CD8-positive, alpha-beta memory T cell (primary cell): ENCODE data around the gene TIAL1. TPM values are rescaled to one million over a fixed set of nuclear protein-coding genes. Genes with fewer than 3 reads are reported as not detected.

Source experiments
- CTCF ChIA-PET: fragments of 350-600 bp; sonication (Branson Sonifier 250); formaldehyde crosslinking; loops from one replicate; lab custom pipeline; 2021; ENCODE audit warnings: antibody characterized with exemption; lab: Charles Lee
- POLR2A ChIA-PET: fragments of 350-600 bp; sonication (Branson Sonifier 250); formaldehyde crosslinking; loops from one replicate; lab custom pipeline; 2021; ENCODE audit warnings: antibody characterized with exemption; lab: Charles Lee
- DNase-seq, 5 donors: peaks; one replicate each; pipeline versions ENCODE4 v3.0.0 to v3.0.0-alpha.2; 2020 to 2022; ENCODE audit warnings: mixed read lengths in 1 of 5
- H3K27ac ChIP-seq: one replicate; pipeline ENCODE4 v1.7.0; 2013; ENCODE audit warnings: low read depth, mild to moderate bottlenecking, low read length, moderate library complexity
- H3K27me3 ChIP-seq: 2 replicates; pipeline ENCODE4 v1.7.0; 2013; ENCODE audit warnings: low read length, mild to moderate bottlenecking; ENCODE audit not compliant: insufficient read depth, poor library complexity, severe bottlenecking
- H3K36me3 ChIP-seq: 2 replicates; pipeline ENCODE4 v1.7.0; 2013; ENCODE audit warnings: mild to moderate bottlenecking, low read length, moderate library complexity; ENCODE audit not compliant: insufficient read depth
- H3K4me1 ChIP-seq: 2 replicates; pipeline ENCODE4 v1.7.0; 2013; ENCODE audit warnings: mild to moderate bottlenecking, low read length, moderate library complexity; ENCODE audit not compliant: insufficient read depth
- H3K4me3 ChIP-seq: 2 replicates; pipeline ENCODE4 v1.7.0; 2013; ENCODE audit warnings: mild to moderate bottlenecking, low read length
- H3K9me3 ChIP-seq: 2 replicates; pipeline ENCODE4 v1.7.0; 2013; ENCODE audit warnings: mild to moderate bottlenecking, low read length
- H3K27ac Mint-ChIP-seq, 8 donors: one replicate each; pipeline ENCODE4 v1.8.0; 2020 to 2021; ENCODE audit warnings: mixed read lengths in 8 of 8, mild to moderate bottlenecking in 6 of 8, inconsistent platforms in 3 of 8, moderate library complexity in 3 of 8
- H3K27me3 Mint-ChIP-seq, 2 donors: one replicate each; pipeline ENCODE4 v1.8.0; 2020 to 2021; ENCODE audit warnings: mixed read lengths in 2 of 2, mild to moderate bottlenecking in 1 of 2, moderate library complexity in 1 of 2
- H3K36me3 Mint-ChIP-seq, 3 donors: one replicate each; pipeline ENCODE4 v1.8.0; 2020 to 2021; ENCODE audit warnings: mixed read lengths in 3 of 3, inconsistent platforms in 1 of 3, mild to moderate bottlenecking in 1 of 3
- H3K4me1 Mint-ChIP-seq, 3 donors: one replicate each; pipeline ENCODE4 v1.8.0; 2020 to 2021; ENCODE audit warnings: mixed read lengths in 3 of 3, inconsistent platforms in 1 of 3, mild to moderate bottlenecking in 1 of 3
- H3K4me3 Mint-ChIP-seq, 7 donors: one replicate each; pipeline ENCODE4 v1.8.0; 2020 to 2021; ENCODE audit warnings: mixed read lengths in 7 of 7, mild to moderate bottlenecking in 6 of 7, moderate library complexity in 4 of 7, inconsistent platforms in 2 of 7
- H3K9me3 Mint-ChIP-seq, 5 donors: one replicate each; pipeline ENCODE4 v1.8.0; 2020 to 2022; ENCODE audit warnings: mixed read lengths in 5 of 5, mild to moderate bottlenecking in 3 of 5, moderate library complexity in 2 of 5, inconsistent platforms in 1 of 5
- polyA plus RNA-seq: library from polyadenylated mRNA; unstranded; fragments of 300-500 nt; fragmentation: Illumina TruSeq; gene quantifications from one replicate; pipeline ENCODE4 v1.2.3, GENCODE V29; 2021
- total RNA-seq, 2 experiments: library from RNA; stranded (reverse); gene quantifications; one replicate each; pipeline ENCODE4 v1.2.3, GENCODE V29; 2021

TIAL1 gene, protein sequence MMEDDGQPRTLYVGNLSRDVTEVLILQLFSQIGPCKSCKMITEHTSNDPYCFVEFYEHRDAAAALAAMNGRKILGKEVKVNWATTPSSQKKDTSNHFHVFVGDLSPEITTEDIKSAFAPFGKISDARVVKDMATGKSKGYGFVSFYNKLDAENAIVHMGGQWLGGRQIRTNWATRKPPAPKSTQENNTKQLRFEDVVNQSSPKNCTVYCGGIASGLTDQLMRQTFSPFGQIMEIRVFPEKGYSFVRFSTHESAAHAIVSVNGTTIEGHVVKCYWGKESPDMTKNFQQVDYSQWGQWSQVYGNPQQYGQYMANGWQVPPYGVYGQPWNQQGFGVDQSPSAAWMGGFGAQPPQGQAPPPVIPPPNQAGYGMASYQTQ
- total RNA-seq (100 to 1,000 TPM; 201 to 207 TPM), polyA plus RNA-seq (15.0 TPM)

DNA sequence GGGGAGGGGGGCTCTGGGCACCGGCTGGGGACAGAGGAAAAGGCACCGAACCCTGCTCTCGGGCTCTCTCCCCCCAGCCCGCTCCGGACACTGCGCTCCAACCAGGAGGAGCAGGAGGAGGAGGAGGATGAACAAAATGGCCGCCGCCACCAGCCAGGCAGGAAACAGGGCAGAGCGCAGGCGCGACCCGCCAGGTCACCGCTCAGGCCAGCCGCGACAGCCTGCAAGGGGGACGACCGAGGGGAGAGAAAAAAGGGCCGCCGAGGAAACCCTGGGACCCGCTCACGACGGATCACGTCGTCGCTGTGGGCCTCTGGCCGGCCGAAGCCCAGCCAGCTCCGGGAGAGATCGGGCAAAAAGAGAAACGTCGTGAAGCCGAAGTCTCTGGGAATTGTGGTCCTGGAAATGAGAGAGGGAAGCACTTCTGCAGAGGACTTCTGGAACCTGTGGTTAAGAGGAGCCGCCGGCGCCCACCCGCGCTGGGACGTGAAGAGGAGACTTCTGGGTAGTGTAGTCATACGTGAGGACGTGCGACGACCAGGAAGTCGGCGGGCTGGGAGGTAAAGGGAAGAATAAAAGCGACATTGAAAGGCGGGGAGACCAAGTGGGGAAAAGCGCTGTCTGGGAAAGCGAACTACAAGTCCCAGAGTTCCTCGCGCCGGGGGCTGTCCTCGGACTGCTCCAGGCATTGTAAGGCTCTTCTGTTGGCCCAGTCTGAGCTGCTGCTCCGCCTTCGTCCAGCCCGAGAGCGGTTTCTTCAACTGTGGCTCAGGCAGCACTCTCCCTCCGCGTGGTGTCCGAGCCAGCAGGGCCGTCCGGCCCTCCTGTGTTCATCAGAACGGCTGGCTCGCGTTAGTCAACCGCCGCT, at the start of gene TIAL1:
Gene TIAL1 (minus strand): TSS at position 428 of the 868 bp plus-strand sequence. CDS start 499 bp downstream, outside the sequence.
- CTCF ChIA-PET, result interaction anchor here (1.0 to 1.5 kb wide), 2 partner anchors 21 to 53 kb away, joined by 4 to 5 read pairs; partner anchors contain the start of gene RGS10
- Histone ChIP-seq H3K36me3 (no peaks in the 10 kb centered on the region), H3K4me3 (peak within 1 kb of the TSS; percentile 100), H3K27ac (peak within 1 kb of the TSS; percentile 91), H3K27me3 (no peaks in the 10 kb centered on the region), H3K9me3 (no peaks in the 10 kb centered on the region), H3K4me1 (peaks cover 46% of the 10 kb centered on the region)
- H3K4me3 Mint-ChIP-seq, result peak within 1 kb of the TSS; percentile 97 to 100 (median 98)
- H3K9me3 Mint-ChIP-seq, result no peaks in the 10 kb centered on the region
- peak; percentile 89 to 96 (median 90) for DNase-seq
- no peaks in the 10 kb centered on the region for H3K27me3 Mint-ChIP-seq
- POLR2A ChIA-PET, result interaction anchor here (1.1 kb wide), 2 partner anchors 56 to 129 kb away, joined by 3 read pairs; partner anchors contain the start of gene INPP5F
- peaks cover 48 to 58% (median 49%) of the 10 kb centered on the region in 3 donors for H3K4me1 Mint-ChIP-seq
- H3K27ac Mint-ChIP-seq, result peak within 1 kb of the TSS; percentile 90 to 99 (median 98)
- peaks cover 0 to 26% (median 1%) of the 10 kb centered on the region in 3 donors for H3K36me3 Mint-ChIP-seq

DNA sequence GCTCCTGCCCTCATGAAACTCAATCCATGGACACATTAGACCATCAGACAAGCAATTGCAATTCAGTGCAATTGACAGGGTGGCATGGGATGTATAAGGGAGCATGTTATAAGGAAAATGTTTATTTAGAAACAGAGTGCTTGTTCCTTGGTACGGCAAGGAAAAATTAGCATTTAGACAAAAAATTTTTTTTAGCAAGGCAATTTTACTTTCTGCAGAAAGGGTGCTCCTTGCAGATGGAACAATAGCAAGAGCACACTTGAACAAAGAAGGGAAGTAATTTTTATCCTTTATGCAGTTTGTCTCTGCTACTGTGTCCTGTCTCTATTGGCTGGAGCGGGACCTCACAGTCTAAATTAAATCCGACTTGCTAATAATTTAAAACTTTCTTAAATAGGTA, 48.2 kb upstream of the TIAL1 start:
- peaks cover 7% of the 10 kb centered on the region for H3K9me3 ChIP-seq
- Mint-ChIP-seq H3K9me3 (peaks cover 0 to 10% (median 0%) of the 10 kb centered on the region in 5 donors), H3K4me3 (no peak overlapping the region), H3K4me1 (peaks cover 20 to 33% (median 29%) of the 10 kb centered on the region in 3 donors), H3K36me3 (peaks cover 0 to 5% (median 0%) of the 10 kb centered on the region in 3 donors), H3K27ac (no peak overlapping the region), H3K27me3 (peaks cover 0 to 4% of the 10 kb centered on the region in 2 donors)
- CTCF ChIA-PET, result interaction anchor here (1.2 kb wide), 1 partner anchor 43 kb away, joined by 3 read pairs; no protein-coding TSS in a partner anchor
- no peaks in the 10 kb centered on the region for H3K36me3 ChIP-seq
- H3K27me3 ChIP-seq, result no peaks in the 10 kb centered on the region
- peaks cover 22% of the 10 kb centered on the region for H3K4me1 ChIP-seq
- no peak overlapping the region for H3K27ac ChIP-seq
- POLR2A ChIA-PET, result interaction anchor here (0.6 kb wide), 1 partner anchor 39 kb away, joined by 5 read pairs; no protein-coding TSS in a partner anchor
- DNase-seq, result no peak
- no peak overlapping the region for H3K4me3 ChIP-seq

DNA sequence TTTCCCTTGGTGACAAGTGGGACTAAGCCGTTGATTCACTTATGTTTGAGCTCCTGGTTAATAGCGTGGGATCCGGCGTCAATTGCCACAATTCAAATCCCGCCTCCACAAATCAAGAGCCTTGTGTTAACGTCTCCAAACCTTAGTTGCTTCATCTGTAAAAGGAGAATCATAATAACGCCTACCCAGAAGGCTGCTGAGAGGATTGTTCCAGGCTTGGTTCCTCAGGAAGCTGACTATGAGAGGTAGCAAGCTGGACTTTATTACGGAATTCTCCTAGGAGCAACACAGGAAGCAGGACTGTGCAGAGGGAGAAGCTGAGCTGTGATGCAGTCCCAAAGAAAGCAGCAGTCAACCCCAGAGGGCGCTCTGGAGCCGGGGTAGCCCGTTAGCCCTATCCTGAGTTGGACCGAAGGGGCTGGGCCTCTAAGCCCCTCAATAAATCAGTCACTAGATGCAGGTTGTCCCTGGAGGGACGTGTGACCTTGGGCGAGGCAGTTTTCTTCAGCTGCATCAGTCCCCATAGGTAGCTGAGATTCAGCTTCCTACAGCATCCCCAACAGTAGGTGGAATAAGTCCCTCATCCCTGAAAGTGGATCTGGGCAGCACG, 47.5 kb upstream of the TIAL1 start:
- CTCF ChIA-PET, result interaction anchor here (1.0 to 2.8 kb wide), 2 partner anchors 10 to 11 kb away, joined by 3 to 10 read pairs; no protein-coding TSS in a partner anchor
- Mint-ChIP-seq H3K9me3 (peaks cover 0 to 10% (median 0%) of the 10 kb centered on the region in 5 donors), H3K27me3 (peaks cover 0 to 4% of the 10 kb centered on the region in 2 donors), H3K27ac (no peak overlapping the region), H3K4me1 (peaks cover 21 to 34% (median 32%) of the 10 kb centered on the region in 3 donors), H3K4me3 (no peak overlapping the region), H3K36me3 (peaks cover 0 to 5% (median 0%) of the 10 kb centered on the region in 3 donors)
- Histone ChIP-seq H3K4me1 (peaks cover 22% of the 10 kb centered on the region), H3K9me3 (peaks cover 7% of the 10 kb centered on the region), H3K4me3 (no peak overlapping the region), H3K36me3 (no peaks in the 10 kb centered on the region), H3K27ac (no peak overlapping the region), H3K27me3 (no peaks in the 10 kb centered on the region)
- POLR2A ChIA-PET, result no interaction called here
- DNase-seq, result no peak

DNA sequence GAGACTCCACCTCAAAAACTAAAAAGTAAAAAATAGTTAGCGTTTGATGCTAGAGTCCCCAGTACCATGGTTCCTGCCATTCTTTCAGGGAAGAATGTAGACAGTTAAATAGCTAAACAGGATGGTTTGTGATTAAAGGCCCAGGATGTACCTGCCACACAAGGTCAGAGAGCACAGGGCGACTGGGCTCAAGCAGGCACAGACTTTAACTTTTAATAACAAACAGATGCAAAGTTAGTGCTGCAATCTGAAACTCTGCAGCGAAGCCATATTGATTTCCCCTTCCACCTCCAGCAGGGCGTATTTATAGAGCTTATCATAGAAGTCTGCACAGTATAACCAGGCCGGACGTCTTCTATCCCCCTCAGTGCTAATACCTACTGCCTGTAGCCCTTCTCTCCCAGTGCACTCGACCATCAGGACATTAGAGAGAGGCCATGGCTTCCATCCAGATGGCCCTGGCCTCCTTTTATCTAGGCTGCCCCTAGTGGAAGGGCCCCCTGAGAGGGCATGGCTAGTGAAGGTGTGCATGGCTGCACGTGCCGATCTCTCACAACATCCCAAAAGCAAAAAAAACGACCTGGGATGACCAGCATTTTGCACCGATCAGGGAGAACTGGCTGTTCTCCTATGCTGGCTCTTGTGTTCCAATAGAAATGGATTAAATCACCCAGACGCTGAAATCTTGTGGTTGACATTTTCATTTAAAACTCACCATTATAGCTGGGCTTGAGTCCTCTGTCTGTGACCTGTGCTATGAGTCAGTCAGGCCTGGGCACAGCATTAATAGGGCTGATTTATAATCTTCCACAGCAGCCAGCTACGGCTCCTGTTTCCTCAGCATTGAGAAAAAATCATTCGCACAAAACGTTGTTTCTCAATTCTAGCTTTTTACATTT, 46.8 kb upstream of the TIAL1 start:
- ChIA-PET CTCF (interaction anchor here (1.0 to 2.8 kb wide), 5 partner anchors 7 to 365 kb away, joined by 3 to 10 read pairs (median 3); partner anchors contain the start of gene BAG3), POLR2A (interaction anchor here (0.7 to 1.6 kb wide), 2 partner anchors 8 to 10 kb away, joined by 3 to 9 read pairs; partner anchors contain the start of gene BAG3)
- peaks cover 22% of the 10 kb centered on the region for H3K4me1 ChIP-seq
- H3K4me3 Mint-ChIP-seq, result peak overlapping the region in 3 of 7 donors; percentile 20 to 33 (median 25)
- no peak overlapping the region for H3K4me3 ChIP-seq
- H3K27ac ChIP-seq, result no peak overlapping the region
- H3K27me3 Mint-ChIP-seq, result peaks cover 0 to 4% of the 10 kb centered on the region in 2 donors
- peaks cover 0 to 10% (median 0%) of the 10 kb centered on the region in 5 donors for H3K9me3 Mint-ChIP-seq
- H3K9me3 ChIP-seq, result peaks cover 7% of the 10 kb centered on the region
- H3K36me3 Mint-ChIP-seq, result peaks cover 0 to 5% (median 0%) of the 10 kb centered on the region in 3 donors
- H3K27ac Mint-ChIP-seq, result no peak overlapping the region
- H3K27me3 ChIP-seq, result no peaks in the 10 kb centered on the region
- H3K36me3 ChIP-seq, result no peaks in the 10 kb centered on the region
- DNase-seq, result no peak
- H3K4me1 Mint-ChIP-seq, result peaks cover 21 to 34% (median 32%) of the 10 kb centered on the region in 3 donors

DNA sequence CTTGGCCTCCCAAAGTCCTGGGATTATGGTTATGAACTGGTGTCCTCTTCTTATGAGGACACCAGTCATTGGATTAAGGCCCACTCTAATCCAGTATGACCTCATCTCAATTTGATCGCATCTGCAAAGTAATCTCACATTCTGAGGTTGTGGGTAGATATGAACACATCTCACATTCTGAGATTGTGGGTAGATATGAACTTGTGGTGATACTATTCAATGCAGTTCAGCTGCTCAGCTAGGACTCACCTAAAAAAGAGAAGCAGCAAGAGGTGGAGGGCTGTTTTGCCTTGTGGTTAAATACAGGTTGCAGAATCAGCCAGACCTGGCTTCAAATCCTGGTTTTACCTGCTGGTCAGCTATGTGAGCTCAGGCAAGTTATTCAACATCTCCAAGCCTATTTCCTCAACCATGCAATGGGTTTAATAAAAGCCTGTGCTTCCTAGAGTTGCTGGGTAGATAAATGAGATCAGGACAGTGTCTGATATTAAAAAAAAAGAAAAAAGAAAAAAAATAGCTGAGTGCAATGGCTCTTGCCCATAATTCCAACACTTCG, 45.9 kb upstream of the TIAL1 start:
- H3K27ac Mint-ChIP-seq, result peak overlapping the region; percentile 30 to 92 (median 67)
- peaks cover 0 to 4% of the 10 kb centered on the region in 2 donors for H3K27me3 Mint-ChIP-seq
- H3K9me3 Mint-ChIP-seq, result peaks cover 0 to 10% (median 0%) of the 10 kb centered on the region in 5 donors
- no peaks in the 10 kb centered on the region for H3K36me3 ChIP-seq
- H3K4me1 Mint-ChIP-seq, result peaks cover 21 to 34% (median 32%) of the 10 kb centered on the region in 3 donors
- ChIA-PET CTCF (interaction anchor here (1.1 to 2.8 kb wide), 4 partner anchors 8 to 364 kb away, joined by 3 to 10 read pairs (median 3); partner anchors contain the start of gene BAG3), POLR2A (interaction anchor here (0.7 to 1.6 kb wide), 2 partner anchors 9 to 11 kb away, joined by 3 to 9 read pairs; partner anchors contain the start of gene BAG3)
- H3K4me1 ChIP-seq, result peaks cover 22% of the 10 kb centered on the region
- DNase-seq, result peak in 3 of 5 donors; percentile 16 to 73 (median 57)
- peak overlapping the region; percentile 7 to 80 (median 68) for H3K4me3 Mint-ChIP-seq
- no peak overlapping the region for H3K27ac ChIP-seq
- H3K4me3 ChIP-seq, result no peak overlapping the region
- H3K36me3 Mint-ChIP-seq, result peaks cover 0 to 5% (median 0%) of the 10 kb centered on the region in 3 donors
- H3K27me3 ChIP-seq, result no peaks in the 10 kb centered on the region
- peaks cover 7% of the 10 kb centered on the region for H3K9me3 ChIP-seq

DNA sequence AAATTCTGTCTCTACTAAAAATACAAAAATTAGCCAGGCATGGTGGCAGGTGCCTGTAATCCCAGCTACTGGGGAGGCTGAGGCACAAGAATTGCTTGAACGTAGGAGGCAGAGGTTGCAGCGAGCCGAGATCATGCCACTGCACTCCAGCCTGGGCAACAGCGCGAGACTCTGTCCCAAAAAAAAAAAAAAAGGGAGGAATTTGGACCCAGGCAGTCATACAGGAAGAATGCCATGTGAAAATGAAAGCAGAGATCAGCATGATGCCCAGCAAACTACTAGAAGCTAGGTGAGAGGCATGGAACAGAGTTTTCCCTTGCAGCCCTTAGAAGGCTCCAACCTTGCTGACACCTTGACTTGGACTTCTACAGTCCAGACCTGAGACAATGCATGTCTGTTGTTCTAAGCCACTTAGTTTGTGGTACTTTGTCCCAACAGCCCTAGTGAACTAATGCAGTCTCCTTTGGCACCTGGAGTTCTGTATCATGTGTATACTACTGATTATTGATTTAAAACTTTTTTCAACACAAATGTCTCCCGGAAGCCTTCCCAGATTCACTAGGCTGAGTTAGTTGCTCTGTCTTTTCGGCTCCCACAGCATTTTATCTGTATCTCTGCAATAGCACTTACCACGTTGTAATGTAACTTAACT, 44.2 kb upstream of the TIAL1 start:
- H3K27me3 ChIP-seq, result no peaks in the 10 kb centered on the region
- CTCF ChIA-PET, result no interaction called here
- H3K36me3 ChIP-seq, result no peaks in the 10 kb centered on the region
- H3K9me3 ChIP-seq, result peaks cover 7% of the 10 kb centered on the region
- H3K27ac Mint-ChIP-seq, result peak overlapping the region in 1 of 8 donors; percentile 27
- no peak for DNase-seq
- H3K9me3 Mint-ChIP-seq, result peaks cover 0 to 4% (median 0%) of the 10 kb centered on the region in 5 donors
- POLR2A ChIA-PET, result interaction anchor here (0.8 kb wide), 1 partner anchor 10 kb away, joined by 3 read pairs; the partner anchor contains the start of gene BAG3
- H3K4me3 ChIP-seq, result no peak overlapping the region
- H3K4me1 ChIP-seq, result peaks cover 22% of the 10 kb centered on the region
- peaks cover 21 to 34% (median 32%) of the 10 kb centered on the region in 3 donors for H3K4me1 Mint-ChIP-seq
- H3K27me3 Mint-ChIP-seq, result peaks cover 0 to 4% of the 10 kb centered on the region in 2 donors
- H3K4me3 Mint-ChIP-seq, result no peak overlapping the region
- H3K27ac ChIP-seq, result no peak overlapping the region
- peaks cover 0 to under 1% (median 0%) of the 10 kb centered on the region in 3 donors for H3K36me3 Mint-ChIP-seq
